Mucosa of descending colon (tissue), 3 donors: ENCODE results near the gene WARS2. TPM values are rescaled to one million over a fixed set of nuclear protein-coding genes. Genes with fewer than 3 reads are reported as not detected.

ENCODE experiments used
- ATAC-seq: fragments of 200-7000 bp; cut with Tn5 transposase; one replicate; pipeline ENCODE4 v1.9.1; 2020; ENCODE audit warnings: mild to moderate bottlenecking, moderate library complexity
- DNase-seq, 3 donors: peaks; one replicate each; pipeline ENCODE4 v3.0.0-alpha.2; 2020
- H3K36me3 ChIP-seq: fragments of 200-600 bp; one replicate; pipeline ENCODE4 v1.8.0; 2021; ENCODE audit warnings: low read depth, mild to moderate bottlenecking
- H3K4me1 ChIP-seq: fragments of 200-600 bp; one replicate; pipeline ENCODE4 v1.8.0; 2021; ENCODE audit warnings: low read depth, mild to moderate bottlenecking
- H3K4me3 ChIP-seq: fragments of 200-600 bp; one replicate; pipeline ENCODE4 v1.8.0; 2021; ENCODE audit warnings: mild to moderate bottlenecking
- H3K9me3 ChIP-seq: fragments of 200-600 bp; one replicate; pipeline ENCODE4 v1.8.0; 2021; ENCODE audit warnings: mild to moderate bottlenecking
- intact Hi-C, 2 donors: fragments of 100-400 bp; cut with DNase I in 1 of 2; cut with micrococcal nuclease in 1 of 2; formaldehyde crosslinking; loops; one replicate each; pipeline versions ENCODE4 v1.11.0 to v1.11.1; 2022; cut with DNase I, micrococcal nuclease
- total RNA-seq, 3 donors: library from RNA; stranded (reverse); fragmentation: NEBNext Ultra II Directional in 2 of 3; extraction: Animal tissue kit (Norgen Biotek cat#: 25700) in 2 of 3; gene quantifications; one replicate each; pipeline versions ENCODE4 v1.2.1 to v1.2.4, GENCODE V29; 2021 to 2023
- TF ChIP-seq, protein P1 (sequence below): fragments of 200-600 bp; IDR thresholded peaks from one replicate; pipeline ENCODE4 v1.8.0; 2022; ENCODE audit warnings: antibody characterized with exemption, mild to moderate bottlenecking
- donor health status: DM: no; HTN: no; CAD: no; lungs with moderate emphysema.
- donor health status: DM: no; HTN: no; CAD: no.
- donor health status: DM: no; HTN: yes; CAD: no.

WARS2 gene
- total RNA-seq, 3 donors from 2014 or later, result 10.5 to 14.9 (median 14.5) TPM

GRCh38 chr1:119052267-119052666 lies 88.2 kb downstream of the WARS2 start:
- TF ChIP-seq, protein P1, sequence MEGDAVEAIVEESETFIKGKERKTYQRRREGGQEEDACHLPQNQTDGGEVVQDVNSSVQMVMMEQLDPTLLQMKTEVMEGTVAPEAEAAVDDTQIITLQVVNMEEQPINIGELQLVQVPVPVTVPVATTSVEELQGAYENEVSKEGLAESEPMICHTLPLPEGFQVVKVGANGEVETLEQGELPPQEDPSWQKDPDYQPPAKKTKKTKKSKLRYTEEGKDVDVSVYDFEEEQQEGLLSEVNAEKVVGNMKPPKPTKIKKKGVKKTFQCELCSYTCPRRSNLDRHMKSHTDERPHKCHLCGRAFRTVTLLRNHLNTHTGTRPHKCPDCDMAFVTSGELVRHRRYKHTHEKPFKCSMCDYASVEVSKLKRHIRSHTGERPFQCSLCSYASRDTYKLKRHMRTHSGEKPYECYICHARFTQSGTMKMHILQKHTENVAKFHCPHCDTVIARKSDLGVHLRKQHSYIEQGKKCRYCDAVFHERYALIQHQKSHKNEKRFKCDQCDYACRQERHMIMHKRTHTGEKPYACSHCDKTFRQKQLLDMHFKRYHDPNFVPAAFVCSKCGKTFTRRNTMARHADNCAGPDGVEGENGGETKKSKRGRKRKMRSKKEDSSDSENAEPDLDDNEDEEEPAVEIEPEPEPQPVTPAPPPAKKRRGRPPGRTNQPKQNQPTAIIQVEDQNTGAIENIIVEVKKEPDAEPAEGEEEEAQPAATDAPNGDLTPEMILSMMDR, result no peak
- Histone ChIP-seq H3K4me3 (no peak overlapping the region), H3K9me3 (no peaks in the 10 kb centered on the region), H3K36me3 (no peaks in the 10 kb centered on the region), H3K4me1 (no peaks in the 10 kb centered on the region)
- no peak for DNase-seq
- intact Hi-C loops, result no loop called here
- no peak for ATAC-seq

- intact Hi-C loops, result no loop called here
- ATAC-seq (no peak), DNase-seq (no peak)
- TF ChIP-seq, protein P1, result no peak
- H3K4me1 ChIP-seq, result no peaks in the 10 kb centered on the region
- H3K4me3 ChIP-seq, result no peak overlapping the region
- H3K9me3 ChIP-seq, result no peaks in the 10 kb centered on the region
- H3K36me3 ChIP-seq, result no peaks in the 10 kb centered on the region
Measured at GRCh38 chr1:119048624-119049404, 91.6 kb downstream of the WARS2 start.

DNA sequence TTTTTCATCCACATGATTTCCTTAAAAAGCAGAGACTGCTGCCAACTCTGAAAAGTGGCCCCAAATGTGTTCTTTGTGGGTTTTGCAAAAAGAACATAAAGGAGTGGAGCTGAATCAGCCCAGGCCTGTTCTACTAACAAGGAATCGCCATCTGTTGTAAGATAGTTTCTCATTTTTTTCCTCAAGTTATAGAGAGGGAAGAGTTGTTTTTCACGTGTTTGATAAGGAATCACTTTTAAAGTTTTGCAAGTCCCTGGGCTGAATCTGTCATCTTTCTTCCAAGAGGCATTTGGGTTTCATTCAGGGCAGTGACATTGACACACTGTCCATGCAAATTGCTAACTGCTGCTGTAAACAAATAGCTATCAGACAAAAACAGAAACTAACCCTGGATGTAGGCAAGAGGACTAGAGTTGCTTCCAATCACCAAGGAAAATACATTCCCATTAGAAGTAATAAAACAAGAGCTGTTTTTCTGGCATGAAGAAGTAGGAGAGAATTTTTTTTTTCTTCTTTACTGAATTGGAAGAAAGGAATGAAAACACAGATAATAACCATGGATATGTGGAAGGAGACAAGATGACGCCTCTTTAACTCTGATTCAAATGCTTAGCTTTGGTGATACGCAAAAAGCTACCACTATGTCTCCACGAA lies 93.5 kb downstream of the WARS2 start:
- DNase-seq, result no peak
- Histone ChIP-seq H3K4me1 (no peaks in the 10 kb centered on the region), H3K4me3 (no peak overlapping the region), H3K9me3 (no peaks in the 10 kb centered on the region), H3K36me3 (no peaks in the 10 kb centered on the region)
- intact Hi-C loops, result no loop called here
- no peak for ATAC-seq
- TF ChIP-seq, protein P1, result no peak

DNA sequence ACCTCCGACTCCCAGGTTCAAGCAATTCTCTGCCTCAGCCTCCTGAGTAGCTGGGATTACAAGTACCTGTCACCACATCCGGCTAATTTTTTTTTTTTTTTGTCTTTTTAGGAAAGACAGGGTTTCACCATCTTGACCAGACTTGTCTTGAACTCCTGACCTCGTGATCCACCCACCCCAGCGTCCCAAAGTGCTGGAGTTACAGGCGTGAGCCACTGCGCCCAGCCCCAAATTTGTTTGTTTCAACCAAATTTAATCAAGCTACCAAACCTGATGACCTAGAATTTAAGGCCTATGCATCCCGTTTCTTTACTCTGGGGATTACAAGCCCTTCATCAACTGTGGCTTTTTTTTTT lies 94.0 kb downstream of the WARS2 start:
- H3K9me3 ChIP-seq, result no peaks in the 10 kb centered on the region
- TF ChIP-seq, protein P1, result no peak
- intact Hi-C loops, result no loop called here
- H3K36me3 ChIP-seq, result no peaks in the 10 kb centered on the region
- H3K4me3 ChIP-seq, result no peak overlapping the region
- no peaks in the 10 kb centered on the region for H3K4me1 ChIP-seq
- DNase-seq (no peak), ATAC-seq (no peak)

- DNase-seq, result no peak
- intact Hi-C loops, result no loop called here
- no peak for ATAC-seq
Measured at GRCh38 chr1:119045096-119045746, 95.2 kb downstream of the WARS2 start.

More at GRCh38 chr1:119045096-119045746, 95.2 kb downstream of the WARS2 start:
- Histone ChIP-seq H3K4me1 (no peaks in the 10 kb centered on the region), H3K4me3 (no peak overlapping the region), H3K9me3 (no peaks in the 10 kb centered on the region), H3K36me3 (no peaks in the 10 kb centered on the region)
- TF ChIP-seq, protein P1, result no peak
